ENCODE results near the gene PI4K2B.
"Not testable (repeated sequence)": the region's sequence is repeated elsewhere in the genome, so short reads cannot be mapped to it uniquely, and the experiment has no call there.

Gene PI4K2B

GRCh38 chr4:25245181-25245580, 11.3 kb downstream of the PI4K2B start:
- no peak for DNase-seq

GRCh38 chr4:25246680-25247611, 13.1 kb downstream of the PI4K2B start:
- DNase-seq, result no peak

GRCh38 chr4:25248875-25249274, 15.0 kb downstream of the PI4K2B start:
- DNase-seq, result not testable (repeated sequence)

- not testable (repeated sequence) for DNase-seq
These were observed 15.7 kb downstream of the PI4K2B start for GRCh38 chr4:25249494-25249893.

- DNase-seq, result no peak
These were observed 18.6 kb downstream of the PI4K2B start for GRCh38 chr4:25252230-25253070.

GRCh38 chr4:25253071-25253445, 19.2 kb downstream of the PI4K2B start:
- DNase-seq, result no peak

GRCh38 chr4:25253786-25254185, 20.0 kb downstream of the PI4K2B start:
- DNase-seq, result not testable (repeated sequence)

GRCh38 chr4:25258980-25259578, 25.2 kb downstream of the PI4K2B start:
- no peak for DNase-seq

GRCh38 chr4:25271866-25272265, 38.0 kb downstream of the PI4K2B start:
- DNase-seq, result no peak

- no peak for DNase-seq
These were observed 46.4 kb downstream of the PI4K2B start for GRCh38 chr4:25280210-25280609.

- no peak for DNase-seq
These were observed 50.1 kb downstream of the PI4K2B start for GRCh38 chr4:25283948-25284347.

- DNase-seq, result no peak
These were observed 50.6 kb downstream of the PI4K2B start for GRCh38 chr4:25284466-25284865.

- DNase-seq, result no peak
These were observed 56.7 kb downstream of the PI4K2B start for GRCh38 chr4:25290490-25291067.

- no peak for DNase-seq
These were observed 57.4 kb downstream of the PI4K2B start for GRCh38 chr4:25291158-25291733.

- DNase-seq, result no peak
These were observed 63.9 kb downstream of the PI4K2B start for GRCh38 chr4:25297528-25298242.

GRCh38 chr4:25299476-25300203, 65.8 kb downstream of the PI4K2B start:
- DNase-seq, result no peak

- DNase-seq, result no peak
These were observed 67.6 kb downstream of the PI4K2B start for GRCh38 chr4:25301471-25301870.

GRCh38 chr4:25302626-25303025, 68.8 kb downstream of the PI4K2B start:
- DNase-seq, result no peak

- no peak for DNase-seq
These were observed 69.7 kb downstream of the PI4K2B start for GRCh38 chr4:25303578-25303977.

GRCh38 chr4:25306518-25307057, 72.8 kb downstream of the PI4K2B start:
- no peak for DNase-seq

GRCh38 chr4:25307596-25307995, 73.8 kb downstream of the PI4K2B start:
- DNase-seq, result no peak
